Testis (tissue), 2 donors: Measurements from ENCODE around the gene ATAD3B.

ENCODE experiments used
- POLR2A ChIP-seq: fragments of 450-650 bp; IDR thresholded peaks from one replicate; pipeline ENCODE4 v1.6.1; 2017; ENCODE audit warnings: antibody characterized with exemption, mild to moderate bottlenecking, moderate library complexity
- TF ChIP-seq, protein P1 (sequence below), 3 experiments: fragments of 450-650 bp in 2 of 3; fragments of 200-600 bp in 1 of 3; sonication (generic) in 1 of 3; IDR thresholded peaks; one replicate each; pipeline ENCODE4 v1.5.1; 2016 to 2019; ENCODE audit warnings: antibody characterized with exemption in 3 of 3, mild to moderate bottlenecking in 2 of 3, moderate library complexity in 1 of 3

GRCh38 chr1:1462318-1462966, 9.1 kb upstream of the ATAD3B start:
- TF ChIP-seq, protein P1, sequence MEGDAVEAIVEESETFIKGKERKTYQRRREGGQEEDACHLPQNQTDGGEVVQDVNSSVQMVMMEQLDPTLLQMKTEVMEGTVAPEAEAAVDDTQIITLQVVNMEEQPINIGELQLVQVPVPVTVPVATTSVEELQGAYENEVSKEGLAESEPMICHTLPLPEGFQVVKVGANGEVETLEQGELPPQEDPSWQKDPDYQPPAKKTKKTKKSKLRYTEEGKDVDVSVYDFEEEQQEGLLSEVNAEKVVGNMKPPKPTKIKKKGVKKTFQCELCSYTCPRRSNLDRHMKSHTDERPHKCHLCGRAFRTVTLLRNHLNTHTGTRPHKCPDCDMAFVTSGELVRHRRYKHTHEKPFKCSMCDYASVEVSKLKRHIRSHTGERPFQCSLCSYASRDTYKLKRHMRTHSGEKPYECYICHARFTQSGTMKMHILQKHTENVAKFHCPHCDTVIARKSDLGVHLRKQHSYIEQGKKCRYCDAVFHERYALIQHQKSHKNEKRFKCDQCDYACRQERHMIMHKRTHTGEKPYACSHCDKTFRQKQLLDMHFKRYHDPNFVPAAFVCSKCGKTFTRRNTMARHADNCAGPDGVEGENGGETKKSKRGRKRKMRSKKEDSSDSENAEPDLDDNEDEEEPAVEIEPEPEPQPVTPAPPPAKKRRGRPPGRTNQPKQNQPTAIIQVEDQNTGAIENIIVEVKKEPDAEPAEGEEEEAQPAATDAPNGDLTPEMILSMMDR (IDR thresholded peaks at IDR 0.05) = no peak
- no peak for TF ChIP-seq POLR2A
